A549 (cell line): ENCODE results near the gene FUCA1. TPM values are rescaled to one million over a fixed set of nuclear protein-coding genes. Genes with fewer than 3 reads are reported as not detected.

Source experiments
- ATAC-seq, 2 experiments: fragments of 200-7000 bp in 1 of 2; fragments of >200 bp in 1 of 2; cut with Nextera tagmentation in 1 of 2; cut with Tn5 transposase in 1 of 2; 3 replicates each; pipeline versions ENCODE4 v1.8.0 to v1.9.1; 2018 to 2020; ENCODE audit warnings: mild to moderate bottlenecking in 1 of 2, moderate library complexity in 1 of 2
- CTCF ChIA-PET: fragments of 300-600 bp; sonication (Branson Sonifier 250); formaldehyde crosslinking; extraction: SDS; loops from one replicate; lab custom pipeline; 2021; ENCODE audit warnings: antibody characterized with exemption, inconsistent platforms; lab: Yijun Ruan, JAX
- POLR2A ChIA-PET: fragments of 350-600 bp; formaldehyde crosslinking; extraction: SDS; loops from one replicate; lab custom pipeline; 2021; ENCODE audit warnings: antibody characterized with exemption, inconsistent platforms; lab: Yijun Ruan, JAX
- DNase-seq, 2 experiments: peaks; one replicate each; pipeline versions ENCODE4 v3.0.0 to v3.0.0-alpha.2; 2011 to 2016; ENCODE audit warnings: low read depth in 1 of 2, low spot score in 1 of 2
- FAIRE-seq: peaks from 2 replicates; lab custom pipeline; 2011; peaks lifted over from hg19 to GRCh38; lab: Jason Lieb, UNC
- H3K27ac ChIP-seq, 2 experiments: fragments of >200 bp; sonication (Bioruptor Twin); formaldehyde crosslinking; 3 replicates each; pipeline ENCODE4 v1.5.1; 2016 to 2017
- H3K4me1 ChIP-seq: fragments of >200 bp; sonication (Bioruptor Twin); formaldehyde crosslinking; 3 replicates; pipeline ENCODE4 v1.6.1; 2016
- H3K4me2 ChIP-seq: fragments of >200 bp; sonication (Bioruptor Twin); formaldehyde crosslinking; 3 replicates; pipeline ENCODE4 v1.6.1; 2016
- H3K4me3 ChIP-seq: fragments of >200 bp; sonication (Bioruptor Twin); formaldehyde crosslinking; 3 replicates; pipeline ENCODE4 v1.5.1; 2016
- H3K9me3 ChIP-seq: fragments of >200 bp; sonication (Bioruptor Twin); formaldehyde crosslinking; 3 replicates; pipeline ENCODE4 v1.6.1; 2016
- ATOH8 ChIP-seq: fragments of 250-450 bp; sonication (Bioruptor Pico); IDR thresholded peaks from 2 replicates; pipeline ENCODE4 v1.5.0; 2020; ENCODE audit warnings: low read depth, mild to moderate bottlenecking, moderate library complexity
- BHLHE40 ChIP-seq: IDR thresholded peaks from 2 replicates; pipeline ENCODE4 v1.6.1; 2012; ENCODE audit warnings: low read depth, low read length, inconsistent platforms
- CEBPB ChIP-seq, 2 experiments: fragments of >200 bp in 1 of 2; sonication (Bioruptor Twin) in 1 of 2; formaldehyde crosslinking in 1 of 2; IDR thresholded peaks; 2 replicates each; pipeline ENCODE4 v1.6.1; 2012 to 2016
- CHD2 ChIP-seq: fragments of 150-350 bp; IDR thresholded peaks from 2 replicates; pipeline ENCODE4 v1.6.1; 2014; ENCODE audit warnings: low read length; ENCODE audit not compliant: partially characterized antibody
- CTCF ChIP-seq: fragments of >200 bp; sonication (Bioruptor Twin); formaldehyde crosslinking; IDR thresholded peaks from 3 replicates; pipeline ENCODE4 v1.5.1; 2016
- EHMT2 ChIP-seq: fragments of 200-600 bp; sonication (generic); IDR thresholded peaks from 2 replicates; pipeline ENCODE4 v1.6.1; 2016; ENCODE audit warnings: antibody characterized with exemption, low read depth, mild to moderate bottlenecking, moderate library complexity
- EP300 ChIP-seq, 2 experiments: fragments of >200 bp; sonication (Bioruptor Twin); formaldehyde crosslinking; IDR thresholded peaks; 2 replicates in 1 of 2; 3 replicates in 1 of 2; pipeline ENCODE4 v1.6.1; 2016 to 2017
- FOSB ChIP-seq: fragments of 250-450 bp; sonication (Bioruptor Pico); IDR thresholded peaks from 2 replicates; pipeline ENCODE4 v1.5.0; 2020; ENCODE audit warnings: mild to moderate bottlenecking, moderate library complexity
- FOSL2 ChIP-seq, 2 experiments: fragments of 450-650 bp in 1 of 2; fragments of >200 bp in 1 of 2; sonication (Bioruptor Twin) in 1 of 2; formaldehyde crosslinking; IDR thresholded peaks; 2 replicates each; pipeline versions ENCODE4 v1.5.0 to v1.6.1; 2016 to 2020; ENCODE audit warnings: mild to moderate bottlenecking in 1 of 2, moderate library complexity in 1 of 2
- GATA3 ChIP-seq: IDR thresholded peaks from 2 replicates; pipeline ENCODE4 v1.6.1; 2012; ENCODE audit warnings: borderline replicate concordance
- HES2 ChIP-seq: fragments of >200 bp; sonication (Bioruptor Twin); formaldehyde crosslinking; IDR thresholded peaks from 2 replicates; pipeline ENCODE4 v1.6.1; 2016
- HMGXB4 ChIP-seq: fragments of 250-450 bp; sonication (Bioruptor Pico); IDR thresholded peaks from 2 replicates; pipeline ENCODE4 v1.5.0; 2021; ENCODE audit warnings: mild to moderate bottlenecking, moderate library complexity, borderline replicate concordance
- HOXB13 ChIP-seq: fragments of 250-450 bp; sonication (Bioruptor Pico); IDR thresholded peaks from 2 replicates; pipeline ENCODE4 v1.5.0; 2020; ENCODE audit warnings: low read depth, mild to moderate bottlenecking, moderate library complexity
- JUN ChIP-seq, 2 experiments: fragments of >200 bp; sonication (Bioruptor Twin); formaldehyde crosslinking; IDR thresholded peaks; 2 replicates in 1 of 2; 3 replicates in 1 of 2; pipeline ENCODE4 v1.6.1; 2016 to 2017
- JUNB ChIP-seq: fragments of >200 bp; sonication (Bioruptor Twin); formaldehyde crosslinking; IDR thresholded peaks from 2 replicates; pipeline ENCODE4 v1.6.1; 2016
- KDM1A ChIP-seq: fragments of 200-600 bp; sonication (generic); IDR thresholded peaks from 2 replicates; pipeline ENCODE4 v1.6.1; 2016; ENCODE audit warnings: low read depth, mild to moderate bottlenecking
- KDM5A ChIP-seq: fragments of 200-600 bp; sonication (generic); IDR thresholded peaks from 2 replicates; pipeline ENCODE4 v1.6.1; 2016; ENCODE audit warnings: antibody characterized with exemption, mild to moderate bottlenecking
- MAZ ChIP-seq: fragments of 150-350 bp; IDR thresholded peaks from 2 replicates; pipeline ENCODE4 v1.6.1; 2014; ENCODE audit warnings: antibody characterized with exemption, low read depth, low read length, borderline replicate concordance
- NFE2L2 ChIP-seq: fragments of 150-350 bp; conservative IDR thresholded peaks from 2 replicates; pipeline ENCODE4 v1.6.1; 2014; ENCODE audit warnings: low read length
- NPAS2 ChIP-seq: fragments of 250-450 bp; sonication (Bioruptor Pico); IDR thresholded peaks from 2 replicates; pipeline ENCODE4 v1.8.0; 2022; ENCODE audit warnings: mild to moderate bottlenecking, moderate library complexity, borderline replicate concordance
- NR3C1 ChIP-seq: fragments of >200 bp; sonication (Bioruptor Twin); formaldehyde crosslinking; IDR thresholded peaks from 3 replicates; pipeline ENCODE4 v1.6.1; 2017
- RARB ChIP-seq: fragments of 250-450 bp; sonication (Bioruptor Pico); IDR thresholded peaks from 2 replicates; pipeline ENCODE4 v1.8.0; 2021; ENCODE audit warnings: mild to moderate bottlenecking, moderate library complexity
- RCOR1 ChIP-seq: fragments of 150-350 bp; IDR thresholded peaks from 2 replicates; pipeline ENCODE4 v1.6.1; 2014; ENCODE audit warnings: antibody characterized with exemption, low read length, low read depth
- RFX5 ChIP-seq: fragments of 450-650 bp; IDR thresholded peaks from 2 replicates; pipeline ENCODE4 v1.7.1; 2014; ENCODE audit warnings: antibody characterized with exemption, mild to moderate bottlenecking, moderate library complexity
- TFCP2L1 ChIP-seq: fragments of 250-450 bp; sonication (Bioruptor Pico); IDR thresholded peaks from 2 replicates; pipeline ENCODE4 v1.5.0; 2021; ENCODE audit warnings: mild to moderate bottlenecking
- TP53 ChIP-seq: fragments of 250-450 bp; sonication (Bioruptor Pico); IDR thresholded peaks from 2 replicates; pipeline ENCODE4 v1.5.0; 2021; ENCODE audit warnings: mild to moderate bottlenecking, moderate library complexity
- ZNF302 ChIP-seq: fragments of 250-450 bp; sonication (Bioruptor Pico); IDR thresholded peaks from 2 replicates; pipeline ENCODE4 v1.9.0; 2021; ENCODE audit warnings: inconsistent platforms, mild to moderate bottlenecking, moderate library complexity
- WGBS: methylation state at CpG from one replicate; pipeline ENCODE4 v1.1.6; 2017; ENCODE audit errors: missing lambda C conversion rate; 5-methylcytosine and 5-hydroxymethylcytosine counted together
- polyA plus RNA-seq, 4 experiments: library from polyadenylated mRNA; depleted of rRNA in 3 of 4; stranded (reverse); fragments of >200 nt; fragmentation: RNase III in 1 of 4; extraction: RNeasy Plus Mini Kit Qiagen cat#74134 plus additional on column Dnase treatment in 1 of 4; gene quantifications; 2 replicates in 3 of 4; 3 replicates in 1 of 4; pipeline ENCODE4 v1.2.3, GENCODE V29; 2011 to 2017

The FUCA1 gene
- polyA plus RNA-seq, 2 of the 4 experiments (the other 2 are of a cell fraction), result 9.7 to 16.1 TPM

- Histone ChIP-seq H3K9me3 (no peaks in the 10 kb centered on the region), H3K4me2 (no peak overlapping the region), H3K27ac (no peak overlapping the region), H3K4me3 (no peak overlapping the region), H3K4me1 (no peaks in the 10 kb centered on the region)
- CTCF ChIA-PET, result no interaction called here
- WGBS, result 81% methylated on average over 10 of the region's 10 CpGs
- POLR2A ChIA-PET, result no interaction called here
- TF ChIP-seq BHLHE40 (no peak), HES2 (no peak), JUNB (no peak), NPAS2 (CRISPR knock-in tag) (no peak), KDM1A (no peak), NFE2L2 (no peak), CHD2 (no peak), CTCF (no peak), KDM5A (no peak), MAZ (no peak), HOXB13 (no peak), RFX5 (no peak), EHMT2 (no peak), FOSB (CRISPR knock-in tag) (no peak), NR3C1 (no peak), HMGXB4 (CRISPR knock-in tag) (no peak), EP300 (IDR thresholded peaks at IDR 0.05) (no peak)
- ATAC-seq, result no peak
- DNase-seq, result no peak
- no peak for FAIRE-seq
These were observed 41.3 kb upstream of the FUCA1 start for GRCh38 chr1:23909412-23909811.

- DNase-seq, result no peak
- no peak overlapping the region for H3K4me2 ChIP-seq
- ChIA-PET POLR2A (no interaction called here), CTCF (no interaction called here)
- WGBS, result 68% methylated on average over 9 of the region's 9 CpGs
- no peak for FAIRE-seq
- no peak overlapping the region for H3K27ac ChIP-seq
- TF ChIP-seq TP53 (CRISPR knock-in tag) (no peak), KDM1A (no peak), FOSL2 (IDR thresholded peaks at IDR 0.05) (no peak), FOSL2 (CRISPR knock-in tag; IDR thresholded peaks at IDR 0.05) (no peak), CEBPB (IDR thresholded peaks at IDR 0.05) (no peak), FOSB (CRISPR knock-in tag) (no peak), ZNF302 (no peak), BHLHE40 (no peak), ATOH8 (CRISPR knock-in tag) (no peak), RARB (CRISPR knock-in tag) (no peak), CTCF (no peak), TFCP2L1 (CRISPR knock-in tag) (no peak), NR3C1 (no peak), GATA3 (no peak), JUN (IDR thresholded peaks at IDR 0.05) (no peak), RCOR1 (no peak)
- H3K4me1 ChIP-seq, result no peaks in the 10 kb centered on the region
- no peaks in the 10 kb centered on the region for H3K9me3 ChIP-seq
- no peak overlapping the region for H3K4me3 ChIP-seq
- ATAC-seq, result no peak
These were observed 40.6 kb upstream of the FUCA1 start for GRCh38 chr1:23908453-23909341.
